K562 (cell line): ENCODE measurements around the gene STX18. TPM values are rescaled to one million over a fixed set of nuclear protein-coding genes. Genes with fewer than 3 reads are reported as not detected.
A peak's percentile ranks its signal among the peaks of the same experiment; 100 is the strongest.

Experiments
- RBM15 ChIP-seq: fragments of 200-400 bp; formaldehyde crosslinking; IDR thresholded peaks from 2 replicates; pipeline ENCODE4 v1.6.1; 2018; ENCODE audit warnings: mild to moderate bottlenecking, low read length, moderate library complexity; ENCODE audit not compliant: insufficient read depth
- ZBTB17 ChIP-seq: fragments of 450-650 bp; formaldehyde crosslinking; IDR thresholded peaks from 2 replicates; pipeline ENCODE4 v1.4.0; 2020; ENCODE audit warnings: mild to moderate bottlenecking
- polyA plus RNA-seq, 8 experiments: library from polyadenylated mRNA; depleted of rRNA in 4 of 8; stranded (reverse) in 5 of 8; unstranded in 3 of 8; fragments of >200 nt; fragmentation: Nextera tagmentation in 2 of 8; fragmentation: Illumina TruSeq in 1 of 8; extraction: Ambion mirVana in 2 of 8; extraction: Trizol in 1 of 8; gene quantifications; 2 replicates each; pipeline versions ENCODE4 v1.2.1 to v1.2.3, GENCODE V29; 2011 to 2014; ENCODE audit warnings: inconsistent platforms in 1 of 8, missing spikeins in 1 of 8
- total RNA-seq, 7 experiments: library from RNA; depleted of rRNA in 6 of 7; stranded (reverse); fragments of >200 nt in 6 of 7; fragmentation: Illumina TruSeq in 2 of 7; extraction: Trizol in 2 of 7; gene quantifications; 2 replicates each; pipeline versions ENCODE4 v1.2.1 to v1.2.3, GENCODE V29; 2011 to 2021; ENCODE audit warnings: low replicate concordance in 1 of 7
- TF ChIP-seq, protein P1 (sequence below): fragments of 200-600 bp; sonication (generic); IDR thresholded peaks from one replicate; pipeline ENCODE4 v1.6.1; 2012; ENCODE audit warnings: mild to moderate bottlenecking, low read depth, low read length, inconsistent platforms
- TF ChIP-seq, protein P2 (sequence below): sonication (generic); formaldehyde crosslinking; IDR thresholded peaks from 2 replicates; pipeline ENCODE4 v1.8.1; 2023; ENCODE audit warnings: mild to moderate bottlenecking, missing genetic modification reagents
- TF ChIP-seq, protein P3 (sequence below): fragments of 200-400 bp; formaldehyde crosslinking; IDR thresholded peaks from 2 replicates; pipeline ENCODE4 v1.6.1; 2017; ENCODE audit warnings: mild to moderate bottlenecking, low read depth, low read length, moderate library complexity
- TF ChIP-seq, protein P4 (sequence below): fragments of 450-650 bp; IDR thresholded peaks from 2 replicates; pipeline ENCODE4 v1.6.1; 2016

STX18 gene
- total and polyA plus RNA-seq, 9 of the 15 experiments (the other 6 are each of a cell fraction or from before 2014, with no cell fraction given), result 6.2 to 41.7 (median 22.7) TPM

DNA sequence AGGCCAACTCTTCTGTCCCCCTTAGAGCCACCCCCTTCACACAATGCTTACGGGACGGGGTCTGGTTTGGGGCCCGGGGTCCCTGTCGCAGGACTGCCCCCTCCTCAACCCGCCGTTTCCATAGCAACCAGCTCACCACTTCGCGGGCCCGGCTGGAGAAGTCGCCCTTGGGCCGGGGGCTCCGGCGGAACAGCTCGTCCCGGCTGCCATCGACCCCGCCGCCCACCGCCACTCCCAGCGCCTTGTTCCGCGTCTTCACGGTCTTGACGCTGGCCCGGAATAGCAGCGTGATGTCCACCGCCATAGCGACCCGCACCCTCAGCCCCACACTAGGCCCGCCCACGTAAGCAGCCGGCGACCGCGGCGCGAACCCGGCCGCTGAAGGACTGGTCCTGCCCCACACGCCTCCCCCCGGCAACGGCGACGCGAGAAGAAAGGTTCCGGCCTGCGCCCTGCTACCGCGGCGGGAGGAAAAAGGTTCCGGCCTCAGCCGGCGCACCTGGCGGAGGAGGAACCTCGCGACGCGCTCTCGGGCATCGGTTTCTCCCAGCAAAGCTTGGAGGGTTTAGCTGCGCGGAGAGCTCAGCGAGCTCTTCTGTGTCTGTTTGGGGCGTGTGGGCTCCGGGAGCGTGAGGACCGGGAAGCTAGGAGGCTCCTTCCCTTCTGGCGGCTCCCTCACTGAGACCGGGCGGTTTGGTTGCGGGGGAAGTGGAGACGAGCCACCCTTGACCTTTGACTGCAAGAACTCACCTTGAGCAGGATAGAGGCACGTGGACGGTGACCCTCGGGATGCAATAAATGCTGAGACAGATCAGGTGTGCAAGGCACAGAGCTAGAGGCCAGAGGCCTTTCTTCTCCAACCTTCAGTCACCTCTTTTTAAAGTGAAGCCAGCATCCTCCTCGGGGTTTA, at the start of gene STX18 (continued):
- TF ChIP-seq, protein P1, sequence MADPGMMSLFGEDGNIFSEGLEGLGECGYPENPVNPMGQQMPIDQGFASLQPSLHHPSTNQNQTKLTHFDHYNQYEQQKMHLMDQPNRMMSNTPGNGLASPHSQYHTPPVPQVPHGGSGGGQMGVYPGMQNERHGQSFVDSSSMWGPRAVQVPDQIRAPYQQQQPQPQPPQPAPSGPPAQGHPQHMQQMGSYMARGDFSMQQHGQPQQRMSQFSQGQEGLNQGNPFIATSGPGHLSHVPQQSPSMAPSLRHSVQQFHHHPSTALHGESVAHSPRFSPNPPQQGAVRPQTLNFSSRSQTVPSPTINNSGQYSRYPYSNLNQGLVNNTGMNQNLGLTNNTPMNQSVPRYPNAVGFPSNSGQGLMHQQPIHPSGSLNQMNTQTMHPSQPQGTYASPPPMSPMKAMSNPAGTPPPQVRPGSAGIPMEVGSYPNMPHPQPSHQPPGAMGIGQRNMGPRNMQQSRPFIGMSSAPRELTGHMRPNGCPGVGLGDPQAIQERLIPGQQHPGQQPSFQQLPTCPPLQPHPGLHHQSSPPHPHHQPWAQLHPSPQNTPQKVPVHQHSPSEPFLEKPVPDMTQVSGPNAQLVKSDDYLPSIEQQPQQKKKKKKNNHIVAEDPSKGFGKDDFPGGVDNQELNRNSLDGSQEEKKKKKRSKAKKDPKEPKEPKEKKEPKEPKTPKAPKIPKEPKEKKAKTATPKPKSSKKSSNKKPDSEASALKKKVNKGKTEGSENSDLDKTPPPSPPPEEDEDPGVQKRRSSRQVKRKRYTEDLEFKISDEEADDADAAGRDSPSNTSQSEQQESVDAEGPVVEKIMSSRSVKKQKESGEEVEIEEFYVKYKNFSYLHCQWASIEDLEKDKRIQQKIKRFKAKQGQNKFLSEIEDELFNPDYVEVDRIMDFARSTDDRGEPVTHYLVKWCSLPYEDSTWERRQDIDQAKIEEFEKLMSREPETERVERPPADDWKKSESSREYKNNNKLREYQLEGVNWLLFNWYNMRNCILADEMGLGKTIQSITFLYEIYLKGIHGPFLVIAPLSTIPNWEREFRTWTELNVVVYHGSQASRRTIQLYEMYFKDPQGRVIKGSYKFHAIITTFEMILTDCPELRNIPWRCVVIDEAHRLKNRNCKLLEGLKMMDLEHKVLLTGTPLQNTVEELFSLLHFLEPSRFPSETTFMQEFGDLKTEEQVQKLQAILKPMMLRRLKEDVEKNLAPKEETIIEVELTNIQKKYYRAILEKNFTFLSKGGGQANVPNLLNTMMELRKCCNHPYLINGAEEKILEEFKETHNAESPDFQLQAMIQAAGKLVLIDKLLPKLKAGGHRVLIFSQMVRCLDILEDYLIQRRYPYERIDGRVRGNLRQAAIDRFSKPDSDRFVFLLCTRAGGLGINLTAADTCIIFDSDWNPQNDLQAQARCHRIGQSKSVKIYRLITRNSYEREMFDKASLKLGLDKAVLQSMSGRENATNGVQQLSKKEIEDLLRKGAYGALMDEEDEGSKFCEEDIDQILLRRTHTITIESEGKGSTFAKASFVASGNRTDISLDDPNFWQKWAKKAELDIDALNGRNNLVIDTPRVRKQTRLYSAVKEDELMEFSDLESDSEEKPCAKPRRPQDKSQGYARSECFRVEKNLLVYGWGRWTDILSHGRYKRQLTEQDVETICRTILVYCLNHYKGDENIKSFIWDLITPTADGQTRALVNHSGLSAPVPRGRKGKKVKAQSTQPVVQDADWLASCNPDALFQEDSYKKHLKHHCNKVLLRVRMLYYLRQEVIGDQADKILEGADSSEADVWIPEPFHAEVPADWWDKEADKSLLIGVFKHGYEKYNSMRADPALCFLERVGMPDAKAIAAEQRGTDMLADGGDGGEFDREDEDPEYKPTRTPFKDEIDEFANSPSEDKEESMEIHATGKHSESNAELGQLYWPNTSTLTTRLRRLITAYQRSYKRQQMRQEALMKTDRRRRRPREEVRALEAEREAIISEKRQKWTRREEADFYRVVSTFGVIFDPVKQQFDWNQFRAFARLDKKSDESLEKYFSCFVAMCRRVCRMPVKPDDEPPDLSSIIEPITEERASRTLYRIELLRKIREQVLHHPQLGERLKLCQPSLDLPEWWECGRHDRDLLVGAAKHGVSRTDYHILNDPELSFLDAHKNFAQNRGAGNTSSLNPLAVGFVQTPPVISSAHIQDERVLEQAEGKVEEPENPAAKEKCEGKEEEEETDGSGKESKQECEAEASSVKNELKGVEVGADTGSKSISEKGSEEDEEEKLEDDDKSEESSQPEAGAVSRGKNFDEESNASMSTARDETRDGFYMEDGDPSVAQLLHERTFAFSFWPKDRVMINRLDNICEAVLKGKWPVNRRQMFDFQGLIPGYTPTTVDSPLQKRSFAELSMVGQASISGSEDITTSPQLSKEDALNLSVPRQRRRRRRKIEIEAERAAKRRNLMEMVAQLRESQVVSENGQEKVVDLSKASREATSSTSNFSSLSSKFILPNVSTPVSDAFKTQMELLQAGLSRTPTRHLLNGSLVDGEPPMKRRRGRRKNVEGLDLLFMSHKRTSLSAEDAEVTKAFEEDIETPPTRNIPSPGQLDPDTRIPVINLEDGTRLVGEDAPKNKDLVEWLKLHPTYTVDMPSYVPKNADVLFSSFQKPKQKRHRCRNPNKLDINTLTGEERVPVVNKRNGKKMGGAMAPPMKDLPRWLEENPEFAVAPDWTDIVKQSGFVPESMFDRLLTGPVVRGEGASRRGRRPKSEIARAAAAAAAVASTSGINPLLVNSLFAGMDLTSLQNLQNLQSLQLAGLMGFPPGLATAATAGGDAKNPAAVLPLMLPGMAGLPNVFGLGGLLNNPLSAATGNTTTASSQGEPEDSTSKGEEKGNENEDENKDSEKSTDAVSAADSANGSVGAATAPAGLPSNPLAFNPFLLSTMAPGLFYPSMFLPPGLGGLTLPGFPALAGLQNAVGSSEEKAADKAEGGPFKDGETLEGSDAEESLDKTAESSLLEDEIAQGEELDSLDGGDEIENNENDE, result peak; percentile 71
- TF ChIP-seq, protein P2, sequence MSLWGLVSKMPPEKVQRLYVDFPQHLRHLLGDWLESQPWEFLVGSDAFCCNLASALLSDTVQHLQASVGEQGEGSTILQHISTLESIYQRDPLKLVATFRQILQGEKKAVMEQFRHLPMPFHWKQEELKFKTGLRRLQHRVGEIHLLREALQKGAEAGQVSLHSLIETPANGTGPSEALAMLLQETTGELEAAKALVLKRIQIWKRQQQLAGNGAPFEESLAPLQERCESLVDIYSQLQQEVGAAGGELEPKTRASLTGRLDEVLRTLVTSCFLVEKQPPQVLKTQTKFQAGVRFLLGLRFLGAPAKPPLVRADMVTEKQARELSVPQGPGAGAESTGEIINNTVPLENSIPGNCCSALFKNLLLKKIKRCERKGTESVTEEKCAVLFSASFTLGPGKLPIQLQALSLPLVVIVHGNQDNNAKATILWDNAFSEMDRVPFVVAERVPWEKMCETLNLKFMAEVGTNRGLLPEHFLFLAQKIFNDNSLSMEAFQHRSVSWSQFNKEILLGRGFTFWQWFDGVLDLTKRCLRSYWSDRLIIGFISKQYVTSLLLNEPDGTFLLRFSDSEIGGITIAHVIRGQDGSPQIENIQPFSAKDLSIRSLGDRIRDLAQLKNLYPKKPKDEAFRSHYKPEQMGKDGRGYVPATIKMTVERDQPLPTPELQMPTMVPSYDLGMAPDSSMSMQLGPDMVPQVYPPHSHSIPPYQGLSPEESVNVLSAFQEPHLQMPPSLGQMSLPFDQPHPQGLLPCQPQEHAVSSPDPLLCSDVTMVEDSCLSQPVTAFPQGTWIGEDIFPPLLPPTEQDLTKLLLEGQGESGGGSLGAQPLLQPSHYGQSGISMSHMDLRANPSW (CRISPR knock-in tag), result no peak
- TF ChIP-seq, protein P3, sequence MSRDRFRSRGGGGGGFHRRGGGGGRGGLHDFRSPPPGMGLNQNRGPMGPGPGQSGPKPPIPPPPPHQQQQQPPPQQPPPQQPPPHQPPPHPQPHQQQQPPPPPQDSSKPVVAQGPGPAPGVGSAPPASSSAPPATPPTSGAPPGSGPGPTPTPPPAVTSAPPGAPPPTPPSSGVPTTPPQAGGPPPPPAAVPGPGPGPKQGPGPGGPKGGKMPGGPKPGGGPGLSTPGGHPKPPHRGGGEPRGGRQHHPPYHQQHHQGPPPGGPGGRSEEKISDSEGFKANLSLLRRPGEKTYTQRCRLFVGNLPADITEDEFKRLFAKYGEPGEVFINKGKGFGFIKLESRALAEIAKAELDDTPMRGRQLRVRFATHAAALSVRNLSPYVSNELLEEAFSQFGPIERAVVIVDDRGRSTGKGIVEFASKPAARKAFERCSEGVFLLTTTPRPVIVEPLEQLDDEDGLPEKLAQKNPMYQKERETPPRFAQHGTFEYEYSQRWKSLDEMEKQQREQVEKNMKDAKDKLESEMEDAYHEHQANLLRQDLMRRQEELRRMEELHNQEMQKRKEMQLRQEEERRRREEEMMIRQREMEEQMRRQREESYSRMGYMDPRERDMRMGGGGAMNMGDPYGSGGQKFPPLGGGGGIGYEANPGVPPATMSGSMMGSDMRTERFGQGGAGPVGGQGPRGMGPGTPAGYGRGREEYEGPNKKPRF, result no peak
- TF ChIP-seq, protein P4, sequence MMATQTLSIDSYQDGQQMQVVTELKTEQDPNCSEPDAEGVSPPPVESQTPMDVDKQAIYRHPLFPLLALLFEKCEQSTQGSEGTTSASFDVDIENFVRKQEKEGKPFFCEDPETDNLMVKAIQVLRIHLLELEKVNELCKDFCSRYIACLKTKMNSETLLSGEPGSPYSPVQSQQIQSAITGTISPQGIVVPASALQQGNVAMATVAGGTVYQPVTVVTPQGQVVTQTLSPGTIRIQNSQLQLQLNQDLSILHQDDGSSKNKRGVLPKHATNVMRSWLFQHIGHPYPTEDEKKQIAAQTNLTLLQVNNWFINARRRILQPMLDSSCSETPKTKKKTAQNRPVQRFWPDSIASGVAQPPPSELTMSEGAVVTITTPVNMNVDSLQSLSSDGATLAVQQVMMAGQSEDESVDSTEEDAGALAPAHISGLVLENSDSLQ, result peak; percentile 34; the same call in 1 of the 2 replicates
- TF ChIP-seq RBM15, result no peak
- TF ChIP-seq ZBTB17 (CRISPR knock-in tag), result 0 out of 2 replicates have a peak, but pooled peaks have one; percentile 42
